GM19455 (cell line): ENCODE data around the gene FRMPD2.
"Not testable (repeated sequence)": the region's sequence is repeated elsewhere in the genome, so short reads cannot be mapped to it uniquely, and the experiment has no call there.

ENCODE experiments used
- ATAC-seq: cut with Tn5 transposase; IDR thresholded peaks from one replicate; pipeline ENCODE4 v1.9.1; 2021; ENCODE audit not compliant: unreplicated experiment

The FRMPD2 gene

DNA sequence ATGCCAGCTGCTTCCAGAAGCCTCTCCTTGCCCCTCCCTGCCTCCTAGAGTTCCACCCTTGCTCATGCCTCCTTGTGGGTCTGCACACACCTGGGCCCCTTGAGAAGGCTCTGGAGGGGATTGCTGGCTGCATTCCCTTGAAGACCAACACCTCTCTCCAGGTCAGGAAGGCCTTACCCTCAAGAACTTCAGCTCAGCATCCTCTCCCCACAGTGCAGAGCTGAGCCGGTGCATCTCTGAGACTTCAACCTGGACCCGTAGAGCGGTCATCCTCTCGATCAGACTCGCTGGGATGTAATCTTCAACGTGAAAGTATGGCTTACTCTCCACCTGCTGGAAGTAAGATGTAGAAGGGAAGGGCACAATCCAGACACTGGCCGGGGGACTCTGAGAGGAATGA is 62.7 kb downstream of the FRMPD2 start:
- ATAC-seq = no peak

DNA sequence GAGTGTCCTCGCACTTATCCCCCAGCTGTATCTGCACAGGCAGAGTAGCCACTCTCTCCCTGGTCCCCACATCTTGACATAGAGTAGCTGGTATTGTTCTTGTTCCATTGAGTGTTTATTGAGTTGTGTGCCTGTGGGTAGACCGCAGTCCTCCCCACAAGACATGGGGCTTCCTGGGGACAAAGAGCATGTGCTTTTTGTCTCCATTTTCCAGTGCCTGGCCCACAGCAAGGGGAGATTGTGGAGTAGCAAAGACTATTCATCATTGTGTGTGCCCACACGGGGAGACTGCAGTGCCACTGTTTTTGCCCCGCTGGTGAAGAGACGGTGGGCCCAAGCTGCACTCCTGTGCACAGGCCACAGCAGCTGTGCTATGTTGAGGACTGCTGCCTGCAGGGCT is 63.5 kb downstream of the FRMPD2 start:
- ATAC-seq = no peak

DNA sequence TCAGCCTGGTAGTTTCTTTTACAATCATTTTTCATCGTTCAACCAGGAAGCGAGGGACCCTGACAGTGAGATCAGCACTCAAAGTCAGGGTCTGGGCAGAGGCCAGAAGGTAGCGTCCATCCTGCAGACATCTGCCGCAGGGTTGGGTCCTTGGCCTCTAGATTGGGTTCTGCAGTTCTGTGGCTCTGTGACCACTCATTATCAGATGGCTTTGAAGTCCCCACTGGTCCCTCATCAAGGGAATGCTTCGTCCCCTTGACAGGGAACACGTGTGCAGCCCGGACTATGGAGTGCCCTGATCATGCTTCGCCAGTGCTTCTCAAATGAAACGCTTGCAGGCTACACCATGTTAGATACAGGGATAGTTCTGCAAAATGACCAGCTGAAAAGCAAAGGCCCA is 64.1 kb downstream of the FRMPD2 start:
- ATAC-seq = no peak

DNA sequence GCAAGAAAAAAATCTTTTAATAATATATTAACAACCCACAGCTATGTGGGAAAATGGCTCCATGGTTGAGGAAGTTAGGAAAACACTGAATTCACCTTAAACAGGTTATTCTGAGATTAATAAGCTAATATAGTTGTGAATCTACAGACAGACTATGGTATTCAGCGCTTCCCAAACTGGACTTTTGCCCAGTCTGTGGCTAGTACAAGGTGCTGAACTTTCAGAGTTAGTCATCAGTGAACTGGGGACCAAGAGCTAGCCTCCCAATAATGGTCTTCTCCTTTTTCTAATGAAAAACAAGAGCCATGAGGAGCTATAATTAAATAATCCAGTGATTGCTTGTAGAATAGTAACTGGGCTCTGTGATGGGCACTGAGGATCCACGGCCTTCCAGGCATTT is 65.3 kb downstream of the FRMPD2 start:
- no peak for ATAC-seq

DNA sequence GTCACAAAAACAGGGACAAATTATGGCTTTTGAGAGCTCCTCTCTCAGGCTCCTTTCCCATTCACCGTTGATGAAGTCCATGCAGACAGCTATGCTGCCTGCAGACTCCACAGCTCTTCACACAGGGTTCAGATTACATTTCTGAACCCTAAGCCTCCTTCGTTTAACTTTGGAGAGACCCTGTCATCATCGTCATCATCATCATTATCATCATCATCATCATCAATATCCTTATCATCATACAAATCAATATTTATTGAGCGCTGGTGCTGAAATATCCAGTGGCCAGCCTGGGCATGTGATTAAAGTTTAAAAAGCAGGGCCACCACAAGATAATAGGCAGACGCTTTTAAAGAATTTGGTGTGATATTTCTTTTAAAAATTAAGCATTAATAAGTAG is 66.6 kb downstream of the FRMPD2 start:
- no peak for ATAC-seq

DNA sequence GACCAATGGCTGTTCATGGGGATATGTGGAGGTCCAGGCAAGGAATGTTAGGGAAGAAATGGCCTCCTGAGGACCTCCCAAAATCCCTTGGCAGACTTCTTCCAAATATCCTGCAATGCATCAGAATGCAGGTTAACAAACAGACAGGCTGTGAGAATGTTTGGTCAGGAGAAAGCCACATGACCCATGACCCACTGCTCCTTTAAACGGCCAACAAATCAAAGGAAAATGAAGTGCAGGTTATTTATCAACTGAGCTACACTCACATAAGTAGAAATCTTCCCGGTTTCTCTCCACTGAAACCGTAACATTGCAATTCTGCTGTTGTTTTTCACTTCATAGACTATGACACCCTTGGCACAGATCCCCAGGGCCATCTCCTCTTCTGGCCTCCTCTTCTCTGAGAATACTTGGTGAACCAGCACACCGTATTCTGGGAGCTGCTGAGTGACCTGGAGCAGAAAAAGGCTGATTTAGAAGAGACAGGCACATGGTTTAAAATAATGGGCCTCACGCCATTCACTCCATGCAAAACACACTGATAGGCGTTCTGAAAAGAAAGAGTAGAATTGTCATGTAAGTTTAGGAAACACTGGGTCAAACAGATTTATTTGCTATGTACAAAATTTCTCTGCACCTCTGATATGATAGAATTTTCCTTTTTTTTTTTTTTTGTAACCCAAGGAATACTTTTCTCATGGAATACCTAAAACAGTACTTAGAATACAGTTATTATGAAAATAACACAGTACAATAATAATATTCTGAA is 67.8 kb downstream of the FRMPD2 start:
- no peak for ATAC-seq

DNA sequence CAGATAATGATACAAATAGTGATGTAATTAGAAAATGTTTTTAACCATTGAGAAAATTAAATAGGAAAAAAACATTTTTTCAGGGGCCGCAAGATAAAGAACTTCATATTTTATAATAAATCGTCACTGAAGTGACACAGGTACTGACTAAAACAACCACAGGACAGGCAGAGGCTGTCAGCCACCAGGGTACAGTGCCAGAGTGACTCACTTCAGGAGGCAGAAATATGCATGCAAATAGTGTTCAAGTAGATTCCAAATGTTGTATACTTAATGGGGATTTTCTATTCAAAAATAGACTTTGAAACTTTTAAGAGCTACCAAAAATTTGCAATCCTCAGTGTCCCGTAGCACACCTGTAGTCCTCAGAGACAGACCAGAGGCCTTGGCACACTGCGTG is 68.6 kb downstream of the FRMPD2 start:
- no peak for ATAC-seq

DNA sequence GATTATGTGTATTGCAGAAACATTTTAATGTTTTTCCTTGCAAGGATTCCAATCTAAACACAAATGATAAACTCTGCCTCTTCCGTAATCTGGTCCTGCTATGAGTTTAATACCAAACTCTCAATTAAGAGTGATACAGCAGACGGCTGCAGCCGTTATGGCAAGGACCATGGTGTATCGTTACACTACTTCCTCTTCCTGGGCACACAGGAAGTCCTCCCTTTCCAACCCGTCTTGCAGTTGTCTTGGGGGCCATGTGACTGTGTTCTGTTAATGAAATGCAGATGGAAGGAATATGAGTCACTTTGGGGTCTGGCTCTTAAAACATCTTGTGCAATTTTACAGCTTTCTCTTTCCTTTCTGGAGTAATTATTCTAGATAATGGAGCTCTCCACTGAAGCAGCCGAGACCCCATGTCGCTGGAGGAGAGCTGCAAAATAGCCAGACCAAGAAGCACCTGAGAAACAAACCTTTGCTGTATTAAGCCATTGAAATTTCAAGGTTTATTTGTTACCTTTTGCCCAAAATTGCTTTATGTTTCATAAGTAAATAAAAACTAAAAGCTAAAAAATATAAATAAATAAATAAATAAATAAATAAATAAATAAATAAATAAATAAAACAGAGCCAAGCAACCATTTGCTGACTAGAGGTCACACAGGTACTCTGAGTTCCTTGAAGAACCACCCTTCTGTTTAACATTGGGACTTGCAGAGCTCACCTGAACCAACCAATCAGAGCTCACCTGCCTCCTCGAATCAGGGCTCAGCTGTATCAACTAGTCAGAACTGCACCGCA is 74.7 kb downstream of the FRMPD2 start:
- no peak for ATAC-seq

DNA sequence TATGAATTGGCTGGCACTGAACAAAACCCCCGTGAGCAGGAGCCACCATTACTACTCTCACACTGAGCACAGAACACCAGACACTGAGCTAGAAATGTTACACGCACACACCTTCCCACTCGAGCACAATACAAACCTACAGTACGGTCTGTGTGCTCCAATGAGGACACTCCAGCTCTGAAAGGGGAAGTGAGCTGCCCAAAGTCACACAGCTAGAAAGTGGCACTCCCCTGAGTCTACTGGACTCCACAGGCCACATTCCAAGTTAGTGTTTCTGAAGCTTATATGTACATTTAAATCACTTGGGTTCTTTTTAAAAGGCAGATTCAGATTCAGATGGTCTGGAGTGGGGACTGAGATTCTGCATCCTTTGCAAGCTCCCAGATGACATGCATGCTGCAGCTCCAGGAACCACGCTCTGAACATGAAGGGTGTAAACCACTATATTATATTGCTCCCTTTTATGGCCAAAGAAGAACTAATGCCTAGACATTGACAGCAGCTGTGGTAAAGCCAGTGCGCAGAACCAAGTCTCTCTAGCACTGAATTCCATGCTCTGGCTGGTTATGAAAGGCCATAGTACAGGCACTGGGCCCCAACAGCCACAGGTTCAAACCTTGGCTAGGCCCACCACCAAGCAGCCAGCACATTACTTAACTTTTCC is 77.1 kb downstream of the FRMPD2 start:
- ATAC-seq = no peak

DNA sequence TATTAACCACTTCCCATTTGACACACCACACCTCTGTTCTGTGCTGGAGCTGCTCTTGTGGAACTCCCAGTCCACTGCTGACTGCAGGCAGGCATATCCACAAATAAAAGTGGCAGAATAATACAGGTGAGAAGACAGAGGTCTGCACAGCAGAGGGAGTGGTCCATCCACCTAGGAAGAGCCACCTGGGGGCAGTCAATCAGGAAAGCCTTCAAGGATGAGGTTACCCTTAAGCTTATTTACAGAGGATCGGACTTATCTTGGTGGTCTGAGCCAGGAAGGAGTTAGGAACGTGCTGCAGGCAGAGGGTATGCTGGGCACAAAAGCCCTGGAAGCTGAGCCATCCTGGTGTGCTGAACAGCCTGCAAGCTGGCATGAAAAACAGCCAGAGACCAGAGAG is 78.7 kb downstream of the FRMPD2 start:
- ATAC-seq = no peak

DNA sequence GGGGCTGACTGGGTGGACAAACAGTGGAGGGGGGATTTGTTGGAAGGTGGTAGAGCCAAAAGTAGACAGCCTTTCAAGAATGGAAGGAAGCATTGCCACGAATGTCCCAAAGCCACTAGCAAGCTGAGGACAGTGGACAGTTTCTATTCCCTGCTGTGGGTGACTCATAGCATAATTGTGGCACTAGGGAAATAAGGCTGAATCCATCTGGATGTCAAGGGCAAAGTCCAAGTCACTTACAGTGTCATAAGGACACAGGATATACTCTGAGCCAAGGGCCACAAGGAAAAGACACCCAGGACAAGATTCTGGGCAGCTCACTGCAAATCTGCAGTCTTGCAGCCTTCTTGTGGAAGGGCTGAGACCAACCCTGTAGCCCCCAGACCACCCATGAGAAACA is 79.7 kb downstream of the FRMPD2 start:
- no peak for ATAC-seq

DNA sequence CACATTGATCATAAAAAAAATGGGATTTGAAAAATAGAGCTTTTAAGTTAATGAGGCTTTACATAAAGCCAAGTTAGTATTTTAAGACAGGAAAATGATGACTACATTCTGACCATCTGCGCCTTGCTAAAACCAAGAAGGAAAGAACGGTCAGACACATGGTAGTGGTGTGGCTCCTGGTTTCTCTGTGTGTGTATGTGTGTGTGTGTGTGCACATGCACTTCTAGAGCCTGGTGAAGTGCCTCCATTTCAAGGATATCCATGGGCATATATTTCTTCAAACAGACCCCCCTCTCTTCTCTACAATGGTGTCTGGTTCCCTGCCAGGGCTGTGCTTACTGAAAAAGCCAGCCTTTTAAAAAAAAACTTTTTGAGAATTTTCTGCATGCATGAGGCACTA is 80.9 kb downstream of the FRMPD2 start:
- no peak for ATAC-seq

DNA sequence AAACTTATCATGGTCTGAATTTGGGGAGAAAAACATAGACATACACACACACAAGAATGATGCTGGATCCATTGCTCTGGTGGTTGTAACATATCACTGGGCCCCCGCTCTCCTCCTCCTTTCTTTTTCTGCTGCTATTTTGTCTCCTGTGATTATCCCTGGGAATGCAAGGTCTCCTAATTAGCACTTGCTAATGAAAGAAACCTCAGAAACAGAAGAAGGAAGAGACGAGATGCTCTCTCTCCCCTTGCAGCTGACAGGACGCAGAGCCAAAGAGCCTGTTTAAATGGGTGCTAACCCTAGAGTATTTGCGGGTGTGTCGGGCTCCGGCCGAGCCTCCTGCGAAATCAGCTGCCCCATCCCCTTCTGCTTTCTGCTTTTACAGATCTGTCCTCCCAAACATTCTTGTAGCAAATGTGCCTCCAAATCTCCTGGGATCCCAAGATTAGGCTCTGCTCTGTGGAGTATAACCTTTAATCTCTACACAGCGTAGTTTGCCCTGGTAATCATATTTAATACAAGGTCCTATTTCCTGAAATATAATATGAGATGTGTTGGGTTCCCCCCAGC is 81.5 kb downstream of the FRMPD2 start:
- ATAC-seq = no peak

DNA sequence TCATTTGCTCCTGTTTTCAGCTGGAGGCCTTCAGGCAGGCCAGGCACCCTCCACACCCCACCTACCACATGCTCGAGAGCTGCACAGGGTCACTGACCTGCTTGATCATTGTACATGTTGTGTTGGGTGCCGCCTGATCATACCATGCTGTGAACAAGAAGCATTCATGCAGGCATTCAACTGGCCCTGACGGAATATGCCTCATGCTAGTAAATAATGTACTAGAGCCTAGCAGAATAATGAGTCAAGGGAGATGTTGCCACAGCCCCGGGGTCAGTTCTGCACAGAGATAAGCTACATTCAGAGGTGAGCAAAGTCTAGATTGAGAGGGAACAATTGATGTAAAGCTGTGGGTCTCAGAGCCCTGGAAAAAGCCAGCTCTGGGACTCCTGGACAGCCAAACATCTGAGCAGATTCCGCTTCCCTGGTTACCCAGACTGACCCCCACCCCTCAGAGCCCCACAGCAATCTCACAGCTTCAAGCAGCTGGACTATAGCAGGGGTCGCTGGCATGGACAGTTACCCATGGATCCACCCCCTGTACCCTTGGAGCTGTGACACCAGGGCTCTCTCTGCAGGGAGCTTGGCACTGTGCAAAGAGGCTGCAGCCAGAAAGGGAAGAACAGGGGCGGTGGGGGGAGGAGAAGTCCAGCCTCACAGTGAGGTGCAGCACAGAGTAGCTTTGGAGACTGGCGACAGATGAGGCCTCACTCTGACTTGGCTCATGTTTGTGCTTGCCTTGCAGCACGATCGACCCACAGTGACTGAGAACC is 86.6 kb downstream of the FRMPD2 start:
- ATAC-seq = no peak

DNA sequence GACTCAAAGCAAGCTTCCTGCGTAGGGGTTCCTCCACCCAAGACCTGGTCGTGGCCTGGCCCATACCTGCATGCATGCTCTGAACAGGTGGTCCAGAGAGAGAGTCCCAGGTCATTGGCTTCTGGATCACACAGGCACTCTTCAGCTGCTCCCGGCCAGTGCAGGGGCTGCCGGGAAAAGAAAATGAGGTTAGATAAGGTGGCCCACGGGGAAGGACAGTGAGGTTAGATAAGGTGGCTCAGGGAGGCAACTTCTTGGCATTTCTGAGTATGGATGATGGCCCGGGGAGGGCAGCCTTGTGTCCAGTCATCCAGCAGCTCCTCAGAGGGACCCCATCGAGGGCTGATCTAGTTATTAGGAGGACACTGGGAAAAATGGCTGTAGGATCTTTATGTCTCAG is 87.4 kb downstream of the FRMPD2 start:
- ATAC-seq = no peak

DNA sequence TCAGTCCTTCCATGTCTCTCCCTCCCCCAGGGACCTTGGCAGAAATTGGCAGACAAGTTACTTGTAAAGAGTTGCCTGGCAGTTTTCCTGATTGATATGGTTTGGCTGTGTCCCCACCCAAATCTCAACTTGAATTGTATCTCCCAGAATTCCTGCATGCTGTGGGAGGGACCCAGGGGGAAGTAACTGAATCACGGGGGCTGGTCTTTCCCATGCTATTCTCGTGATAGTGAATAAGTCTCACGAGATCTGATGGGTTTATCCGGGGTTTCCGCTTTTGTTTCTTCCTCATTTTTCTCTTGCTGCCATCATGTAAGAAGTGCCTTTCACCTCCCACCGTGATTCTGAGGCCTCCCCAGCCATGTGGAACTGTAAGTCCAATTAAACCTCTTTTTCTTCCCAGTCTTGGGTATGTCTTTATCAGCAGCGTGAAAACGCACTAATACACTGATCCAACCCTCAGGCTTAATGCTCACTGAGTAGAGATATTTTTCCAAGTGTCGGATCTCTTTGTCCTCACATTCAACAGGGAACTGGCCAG is 88.2 kb downstream of the FRMPD2 start:
- ATAC-seq = not testable (repeated sequence)

DNA sequence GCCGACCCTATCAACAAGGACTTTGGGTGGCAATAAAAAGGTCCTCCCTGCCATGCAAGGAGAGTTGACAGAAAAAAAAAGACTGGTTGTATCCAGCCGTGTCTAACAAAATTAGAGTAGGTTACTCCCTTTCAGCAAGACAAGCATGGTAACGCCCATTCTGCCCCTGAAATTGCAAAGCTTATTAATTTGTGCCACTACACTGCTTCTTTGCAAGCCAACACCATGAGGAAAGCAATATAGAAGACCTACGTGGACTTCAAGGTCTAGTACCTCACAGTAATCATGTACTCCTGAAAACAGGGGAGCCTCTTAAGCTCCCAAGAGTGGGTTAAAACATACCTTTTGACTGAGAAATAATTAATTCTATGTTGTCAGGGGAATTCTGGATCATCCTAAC is 90.3 kb downstream of the FRMPD2 start:
- ATAC-seq = no peak

DNA sequence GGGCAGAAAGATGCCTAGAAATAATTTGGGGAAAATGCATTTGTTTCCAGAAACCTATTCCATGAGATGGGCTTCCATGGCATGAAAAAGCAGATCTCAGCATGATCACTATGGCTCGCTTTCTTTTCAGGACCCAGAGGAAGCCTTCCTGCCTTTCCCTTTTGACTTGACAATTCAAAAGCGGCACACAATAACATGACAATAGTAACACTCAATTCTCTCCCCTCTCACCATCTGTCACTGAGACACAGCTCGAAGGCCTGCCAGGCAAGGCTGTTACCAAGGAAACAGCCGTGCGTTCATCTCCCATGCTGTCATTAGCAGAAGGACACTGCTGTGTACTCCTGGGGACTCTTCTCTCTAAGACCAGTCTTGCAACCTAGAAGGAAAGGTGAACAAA is 101.8 kb downstream of the FRMPD2 start:
- ATAC-seq = not testable (repeated sequence)

DNA sequence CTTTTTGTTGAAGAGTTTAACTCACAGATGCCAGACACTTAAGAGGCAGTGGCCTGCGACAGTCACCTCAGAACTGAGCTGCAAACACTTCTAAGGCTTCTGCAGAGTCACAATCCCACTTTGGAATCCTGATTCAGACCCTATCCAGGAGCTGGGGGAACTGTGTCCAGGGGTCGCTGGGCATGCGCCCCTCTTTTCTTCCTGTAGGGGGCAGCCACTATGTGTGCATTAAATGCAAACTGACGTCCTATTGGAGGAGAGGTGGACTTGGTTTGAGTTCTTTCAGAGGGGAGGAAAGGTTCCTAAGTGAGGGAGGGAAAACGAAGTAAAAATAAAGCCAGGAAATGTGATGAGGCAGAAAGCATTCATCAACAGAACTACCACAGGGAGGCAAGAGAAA is 113.8 kb downstream of the FRMPD2 start:
- not testable (repeated sequence) for ATAC-seq

DNA sequence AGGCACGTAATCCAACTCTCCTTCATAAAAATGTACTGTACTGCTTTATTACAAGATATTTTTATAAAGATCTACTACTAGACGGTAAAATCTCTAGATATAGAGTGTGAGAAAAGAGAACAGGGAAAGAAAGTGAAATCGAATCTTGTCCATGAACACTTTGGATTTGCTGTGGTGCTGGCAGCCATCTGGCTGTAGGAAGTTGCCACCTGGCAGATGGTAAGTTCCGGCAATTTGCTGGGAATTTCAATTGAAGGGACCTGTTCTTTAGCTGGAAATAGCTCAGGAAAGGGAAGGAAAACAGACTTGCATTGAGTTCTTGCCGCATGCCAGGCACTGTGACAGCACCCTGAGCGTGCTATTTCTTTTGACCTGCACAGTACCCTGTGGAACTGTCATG is 114.3 kb downstream of the FRMPD2 start:
- ATAC-seq = not testable (repeated sequence)
